Adrenal gland (tissue), 12 donors: ENCODE data around the gene PARVA. TPM values are rescaled to one million over a fixed set of nuclear protein-coding genes. Genes with fewer than 3 reads are reported as not detected.

ENCODE experiments used
- DNase-seq, 7 donors: peaks; one replicate each; pipeline ENCODE4 v3.0.0-alpha.2; 2019 to 2020
- H3K27ac ChIP-seq, 5 donors: fragments of 200-600 bp; sonication (generic) in 4 of 5; 1 replicate in 3 of 5; 2 replicates in 2 of 5; pipeline versions ENCODE4 v1.5.1 to v1.8.0; 2016 to 2020; ENCODE audit warnings: mild to moderate bottlenecking in 1 of 5
- H3K27me3 ChIP-seq: fragments of 200-600 bp; 2 replicates; pipeline ENCODE4 v1.8.0; 2021
- H3K36me3 ChIP-seq, 2 donors: fragments of 200-600 bp; replicated peaks in 1 of 2; 1 replicate in 1 of 2; 2 replicates in 1 of 2; pipeline versions ENCODE4 v1.5.1 to v1.8.0; 2018 to 2022
- H3K4me1 ChIP-seq, 2 donors: fragments of 200-600 bp; replicated peaks in 1 of 2; 1 replicate in 1 of 2; 2 replicates in 1 of 2; pipeline versions ENCODE4 v1.5.1 to v1.8.0; 2018 to 2021
- H3K4me3 ChIP-seq, 4 donors: fragments of 200-600 bp; sonication (generic) in 3 of 4; one replicate each; pipeline ENCODE4 v1.5.1; 2016 to 2018
- H3K9me3 ChIP-seq, 3 donors: fragments of 200-600 bp; sonication (generic) in 1 of 3; replicated peaks in 1 of 3; 1 replicate in 2 of 3; 2 replicates in 1 of 3; pipeline versions ENCODE4 v1.5.1 to v1.8.0; 2016 to 2021
- CTCF ChIP-seq, 6 experiments: fragments of 450-650 bp in 4 of 6; fragments of 200-600 bp in 2 of 6; sonication (generic) in 1 of 6; IDR thresholded peaks; 1 replicate in 5 of 6; 2 replicates in 1 of 6; pipeline versions ENCODE4 v1.5.1 to v1.8.0; 2016 to 2021; ENCODE audit warnings: antibody characterized with exemption in 6 of 6, mild to moderate bottlenecking in 2 of 6, moderate library complexity in 1 of 6
- POLR2A ChIP-seq, 2 donors: fragments of 450-650 bp; IDR thresholded peaks; one replicate each; pipeline ENCODE4 v1.6.1; 2017; ENCODE audit warnings: antibody characterized with exemption in 2 of 2, mild to moderate bottlenecking in 2 of 2, moderate library complexity in 1 of 2
- WGBS, 4 donors: extraction: QIAGEN DNeasy Blood & Tissue Kit in 2 of 4; methylation state at CpG; one replicate each; pipeline versions ENCODE4 v1.1.5 to v1.1.7; 2013 to 2017; 5-methylcytosine and 5-hydroxymethylcytosine counted together
- intact Hi-C, 2 donors: fragments of 100-400 bp; cut with DNase I; formaldehyde crosslinking; loops; one replicate each; pipeline versions ENCODE4 v1.14.1 to v1.15.0; 2022 to 2023
- polyA plus RNA-seq, 3 donors: library from polyadenylated mRNA; stranded (reverse); fragments of 200-250 nt in 2 of 3; fragments of 350-450 nt in 1 of 3; fragmentation: Illumina TruSeq in 1 of 3; extraction: RNeasy Lipid Tissue Mini Kit (QIAGEN cat#74804) in 1 of 3; gene quantifications; one replicate each; pipeline ENCODE4 v1.2.3, GENCODE V29; 2013 to 2014
- total RNA-seq, 9 donors: library from RNA; depleted of rRNA in 4 of 9; stranded (reverse); fragments of >200 nt in 4 of 9; fragments of 120-200 nt in 1 of 9; fragmentation: NEBNext Ultra II Directional in 1 of 9; extraction: Animal tissue kit (Norgen Biotek cat#: 25700) in 1 of 9; gene quantifications; one replicate each; pipeline versions ENCODE4 v1.1.0 to v1.2.4, GENCODE V29; 2013 to 2023
- donor health status: healthy with polysubstance abuse.
- donor health status: Bipolar disorder and iron deficiency.
- donor health status: DM: yes; HTN: yes; CAD: no.
- donor health status: DM: no; HTN: no; CAD: no.
- donor health status: DM: no; HTN: no; CAD: no.
- donor health status: DM: yes; HTN: yes; CAD: no.

Gene PARVA
- total and polyA plus RNA-seq, 12 donors = 13.0 to 58.9 (median 31.4) TPM

- DNase-seq = no peak
- Histone ChIP-seq H3K36me3 (no peaks in the 10 kb centered on the region), H3K9me3 (no peaks in the 10 kb centered on the region), H3K4me1 (peaks cover 0 to 3% of the 10 kb centered on the region in 2 donors), H3K27me3 (no peaks in the 10 kb centered on the region), H3K4me3 (no peak overlapping the region), H3K27ac (no peak overlapping the region)
- intact Hi-C loops = no loop called here
- 85 to 87% (median 85%) methylated on average over 9 of the region's 9 CpGs for WGBS, 4 donors
- TF ChIP-seq POLR2A (IDR thresholded peaks at IDR 0.05) (no peak), CTCF (IDR thresholded peaks at IDR 0.05) (no peak)
Observed at GRCh38 chr11:12543596-12544415, 166.4 kb downstream of the PARVA start.

GRCh38 chr11:12544986-12545775, 167.8 kb downstream of the PARVA start:
- no peak for DNase-seq
- no peak overlapping the region for H3K4me3 ChIP-seq
- TF ChIP-seq POLR2A (IDR thresholded peaks at IDR 0.05) = no peak
- no peak for TF ChIP-seq CTCF (IDR thresholded peaks at IDR 0.05)
- intact Hi-C loops = no loop called here
- no peaks in the 10 kb centered on the region for H3K36me3 ChIP-seq
- no peak overlapping the region for H3K27ac ChIP-seq
- WGBS, 4 donors = 87 to 88% (median 88%) methylated on average over 13 of the region's 13 CpGs
- no peaks in the 10 kb centered on the region for H3K27me3 ChIP-seq
- H3K9me3 ChIP-seq = no peaks in the 10 kb centered on the region
- peaks cover 0 to 3% of the 10 kb centered on the region in 2 donors for H3K4me1 ChIP-seq

GRCh38 chr11:12546122-12546521, 168.8 kb downstream of the PARVA start:
- H3K9me3 ChIP-seq = no peaks in the 10 kb centered on the region
- intact Hi-C loops = no loop called here
- H3K4me1 ChIP-seq = peaks cover 0 to 3% of the 10 kb centered on the region in 2 donors
- DNase-seq = no peak
- 96 to 99% (median 98%) methylated on average over 8 of the region's 8 CpGs for whole genome bisulfite sequencing, 4 donors
- no peaks in the 10 kb centered on the region for H3K27me3 ChIP-seq
- TF ChIP-seq CTCF (IDR thresholded peaks at IDR 0.05) = no peak
- TF ChIP-seq POLR2A (IDR thresholded peaks at IDR 0.05) = no peak
- H3K27ac ChIP-seq = no peak overlapping the region
- H3K36me3 ChIP-seq = no peaks in the 10 kb centered on the region
- H3K4me3 ChIP-seq = no peak overlapping the region

- no peaks in the 10 kb centered on the region for H3K9me3 ChIP-seq
- TF ChIP-seq POLR2A (IDR thresholded peaks at IDR 0.05) (no peak), CTCF (IDR thresholded peaks at IDR 0.05) (no peak)
- intact Hi-C loops = no loop called here
- H3K4me1 ChIP-seq = peaks cover 0 to 3% of the 10 kb centered on the region in 2 donors
- no peaks in the 10 kb centered on the region for H3K36me3 ChIP-seq
- H3K27ac ChIP-seq = no peak overlapping the region
- WGBS, 4 donors = 92 to 97% (median 94%) methylated on average over 5 of the region's 5 CpGs
- H3K4me3 ChIP-seq = no peak overlapping the region
- H3K27me3 ChIP-seq = no peaks in the 10 kb centered on the region
- no peak for DNase-seq
Observed at GRCh38 chr11:12546660-12547059, 169.3 kb downstream of the PARVA start.
